IMR-90 (cell line): ENCODE data around the gene ARAP1. TPM values are rescaled to one million over a fixed set of nuclear protein-coding genes. Genes with fewer than 3 reads are reported as not detected.
A peak's percentile ranks its signal among the peaks of the same experiment; 100 is the strongest.

Source experiments
- ATAC-seq: fragments of 200-7000 bp; cut with Tn5 transposase; 2 replicates; pipeline ENCODE4 v1.9.1; 2020; ENCODE audit warnings: low read depth, mild to moderate bottlenecking, moderate library complexity
- BruUV-seq: library from RNA; stranded (reverse); fragments of 400-500 nt; replicated peaks from 2 replicates; lab custom pipeline; 2021; lab: Mats Ljungman, UMichigan
- CTCF ChIA-PET: fragments of 300-600 bp; formaldehyde crosslinking; extraction: SDS; loops from one replicate; lab custom pipeline; 2021; ENCODE audit warnings: antibody characterized with exemption; lab: Yijun Ruan, JAX
- POLR2A ChIA-PET: fragments of 300-600 bp; sonication (Branson Sonifier 250); formaldehyde crosslinking; loops from one replicate; lab custom pipeline; 2022; ENCODE audit warnings: antibody characterized with exemption; ENCODE audit not compliant: unreplicated experiment; lab: Charles Lee
- DNase-seq: peaks from one replicate; pipeline ENCODE4 v3.0.0; 2013
- H2AFZ ChIP-seq: replicated peaks from 2 replicates; pipeline ENCODE3; 2013; ENCODE audit warnings: low read length, mild to moderate bottlenecking; ENCODE audit not compliant: poor library complexity
- H2AK5ac ChIP-seq: 2 replicates; pipeline ENCODE4 v1.6.1; 2013; ENCODE audit warnings: low read depth, low read length, inconsistent platforms
- H2AK9ac ChIP-seq: replicated peaks from 2 replicates; pipeline ENCODE3; 2013; ENCODE audit warnings: mild to moderate bottlenecking, low read depth, low read length, moderate library complexity; ENCODE audit not compliant: poor library complexity
- H2BK120ac ChIP-seq: 2 replicates; pipeline ENCODE4 v1.6.1; 2013; ENCODE audit warnings: low read depth, low read length, inconsistent platforms
- H2BK15ac ChIP-seq: 3 replicates; pipeline ENCODE4 v1.6.1; 2013; ENCODE audit warnings: low read depth, low read length, inconsistent platforms
- H2BK20ac ChIP-seq: 2 replicates; pipeline ENCODE4 v1.6.1; 2013; ENCODE audit warnings: low read depth, mild to moderate bottlenecking, inconsistent platforms, low read length, moderate library complexity
- H2BK5ac ChIP-seq: 2 replicates; pipeline ENCODE4 v1.6.1; 2013; ENCODE audit warnings: mild to moderate bottlenecking, low read depth, low read length, inconsistent platforms; ENCODE audit not compliant: poor library complexity, severe bottlenecking
- H3K14ac ChIP-seq: replicated peaks from 2 replicates; pipeline ENCODE4 v1.6.1; 2013; ENCODE audit warnings: low read depth, low read length, inconsistent platforms
- H3K18ac ChIP-seq: 2 replicates; pipeline ENCODE4 v1.6.1; 2013; ENCODE audit warnings: low read depth, low read length, control low read depth
- H3K23ac ChIP-seq: 2 replicates; pipeline ENCODE4 v1.6.1; 2013; ENCODE audit warnings: low read depth, low read length, inconsistent platforms
- H3K27ac ChIP-seq: 2 replicates; pipeline ENCODE4 v1.5.1; 2013; ENCODE audit warnings: mild to moderate bottlenecking, control low read depth, low read length; ENCODE audit not compliant: insufficient read depth
- H3K27me3 ChIP-seq: 2 replicates; pipeline ENCODE4 v1.6.1; 2013; ENCODE audit warnings: low read length; ENCODE audit not compliant: control insufficient read depth, insufficient read depth
- H3K36me3 ChIP-seq: 2 replicates; pipeline ENCODE4 v1.6.1; 2013; ENCODE audit warnings: low read length, mixed read lengths; ENCODE audit not compliant: control insufficient read depth, insufficient read depth
- H3K4ac ChIP-seq: 2 replicates; pipeline ENCODE4 v1.6.1; 2013; ENCODE audit warnings: low read depth, low read length, inconsistent platforms
- H3K4me1 ChIP-seq: 2 replicates; pipeline ENCODE4 v1.6.1; 2013; ENCODE audit warnings: low read length, mixed read lengths; ENCODE audit not compliant: control insufficient read depth, insufficient read depth
- H3K4me2 ChIP-seq: 2 replicates; pipeline ENCODE4 v1.6.1; 2013; ENCODE audit warnings: low read depth, mild to moderate bottlenecking, control low read depth, low read length, moderate library complexity
- H3K4me3 ChIP-seq: 2 replicates; pipeline ENCODE4 v1.5.1; 2013; ENCODE audit warnings: low read depth, mild to moderate bottlenecking, control low read depth, low read length, moderate library complexity; ENCODE audit not compliant: insufficient read depth
- H3K56ac ChIP-seq: 2 replicates; pipeline ENCODE4 v1.6.1; 2013; ENCODE audit warnings: low read length, inconsistent platforms; ENCODE audit not compliant: insufficient read depth; ENCODE audit errors: extremely low read depth
- H3K79me1 ChIP-seq, 2 experiments: 2 replicates each; pipeline ENCODE4 v1.6.1; 2013; ENCODE audit warnings: low read length in 2 of 2, inconsistent platforms in 1 of 2, low read depth in 1 of 2
- H3K9ac ChIP-seq: 2 replicates; pipeline ENCODE4 v1.6.1; 2013; ENCODE audit warnings: low read depth, low read length, control low read depth
- H3K9me1 ChIP-seq: 2 replicates; pipeline ENCODE4 v1.6.1; 2013; ENCODE audit warnings: low read length, inconsistent platforms; ENCODE audit not compliant: insufficient read depth
- H3K9me3 ChIP-seq: 2 replicates; pipeline ENCODE4 v1.6.1; 2013; ENCODE audit warnings: low read length; ENCODE audit not compliant: control insufficient read depth, insufficient read depth
- H4K20me1 ChIP-seq: 2 replicates; pipeline ENCODE4 v1.6.1; 2013; ENCODE audit warnings: low read length, inconsistent platforms; ENCODE audit not compliant: insufficient read depth
- H4K5ac ChIP-seq: 2 replicates; pipeline ENCODE4 v1.6.1; 2013; ENCODE audit warnings: mild to moderate bottlenecking, low read depth, low read length, control low read depth
- H4K8ac ChIP-seq, 2 experiments: 2 replicates each; pipeline ENCODE4 v1.6.1; 2013; ENCODE audit warnings: low read depth in 2 of 2, low read length in 2 of 2, control low read depth in 1 of 2, inconsistent platforms in 1 of 2
- H4K91ac ChIP-seq: 2 replicates; pipeline ENCODE4 v1.6.1; 2013; ENCODE audit warnings: low read depth, low read length, inconsistent platforms; ENCODE audit not compliant: insufficient read depth
- CEBPB ChIP-seq: IDR thresholded peaks from 2 replicates; pipeline ENCODE4 v1.6.1; 2012; ENCODE audit warnings: low read depth, low read length, improper control_type of control experiment
- NFE2L2 ChIP-seq: fragments of 150-350 bp; IDR thresholded peaks from 2 replicates; pipeline ENCODE4 v1.6.1; 2016; ENCODE audit warnings: low read depth, mild to moderate bottlenecking, low read length
- POLR2A ChIP-seq: IDR thresholded peaks from 2 replicates; pipeline ENCODE4 v1.6.1; 2012; ENCODE audit warnings: mild to moderate bottlenecking, low read depth, low read length
- RCOR1 ChIP-seq: IDR thresholded peaks from 2 replicates; pipeline ENCODE4 v1.6.1; 2012; ENCODE audit warnings: mild to moderate bottlenecking, low read length, improper control_type of control experiment; ENCODE audit not compliant: insufficient replicate concordance
- RFX5 ChIP-seq: IDR thresholded peaks from 2 replicates; pipeline ENCODE4 v1.8.0; 2012; ENCODE audit warnings: low read depth, mild to moderate bottlenecking, low read length, moderate library complexity
- SMC3 ChIP-seq: fragments of 150-350 bp; IDR thresholded peaks from 2 replicates; pipeline ENCODE4 v1.6.1; 2016; ENCODE audit warnings: low read depth, mild to moderate bottlenecking, antibody characterized with exemption, low read length, moderate library complexity
- USF2 ChIP-seq: fragments of 150-350 bp; IDR thresholded peaks from 2 replicates; pipeline ENCODE4 v1.6.1; 2017; ENCODE audit warnings: mild to moderate bottlenecking, antibody characterized with exemption, low read length, low read depth
- WGBS, 2 experiments: methylation state at CpG; one replicate each; pipeline versions ENCODE4 v1.1.5 to v1.1.7; 2013; ENCODE audit warnings: missing lambda C conversion rate in 2 of 2; ENCODE audit not compliant: insufficient read length in 1 of 2; ENCODE audit errors: extremely low coverage in 2 of 2; 5-methylcytosine and 5-hydroxymethylcytosine counted together
- dilution Hi-C: fragments of 300-500 bp; cut with HindIII; formaldehyde crosslinking; loops from one replicate; pipeline ENCODE4 v1.14.3; 2018; ENCODE audit warnings: low sequenced_read_pairs; ENCODE audit not compliant: unreplicated experiment
- in situ Hi-C: fragments of 300-500 bp; cut with MboI; formaldehyde crosslinking; loops from 3 replicates; pipeline ENCODE4 v1.14.3; 2019; ENCODE audit warnings: low sequenced_read_pairs, inconsistent platforms, mixed read lengths
- intact Hi-C: fragments of 100-400 bp; cut with micrococcal nuclease; formaldehyde crosslinking; loops from 2 replicates; pipeline ENCODE4 v1.10.0; 2022
- polyA plus RNA-seq, 3 experiments: library from polyadenylated mRNA; depleted of rRNA; stranded (reverse); fragments of >200 nt; gene quantifications; 2 replicates each; pipeline ENCODE4 v1.2.3, GENCODE V29; 2012; ENCODE audit warnings: low replicate concordance in 1 of 3
- total RNA-seq: library from RNA; depleted of rRNA; stranded (reverse); fragments of >200 nt; gene quantifications from 2 replicates; pipeline ENCODE4 v1.2.3, GENCODE V29; 2012
- TF ChIP-seq, protein P1 (sequence below): fragments of 150-350 bp; IDR thresholded peaks from 2 replicates; pipeline ENCODE4 v1.6.1; 2016; ENCODE audit warnings: low read depth, mild to moderate bottlenecking, low read length, moderate library complexity, borderline replicate concordance
- TF ChIP-seq, protein P2 (sequence below): conservative IDR thresholded peaks from 2 replicates; pipeline ENCODE4 v1.5.1; 2012; ENCODE audit warnings: mild to moderate bottlenecking, low read depth, low read length, improper control_type of control experiment

ARAP1 gene
- total and polyA plus RNA-seq, 2 of the 4 experiments (the other 2 are of a cell fraction): 37.6 to 63.1 TPM

DNA sequence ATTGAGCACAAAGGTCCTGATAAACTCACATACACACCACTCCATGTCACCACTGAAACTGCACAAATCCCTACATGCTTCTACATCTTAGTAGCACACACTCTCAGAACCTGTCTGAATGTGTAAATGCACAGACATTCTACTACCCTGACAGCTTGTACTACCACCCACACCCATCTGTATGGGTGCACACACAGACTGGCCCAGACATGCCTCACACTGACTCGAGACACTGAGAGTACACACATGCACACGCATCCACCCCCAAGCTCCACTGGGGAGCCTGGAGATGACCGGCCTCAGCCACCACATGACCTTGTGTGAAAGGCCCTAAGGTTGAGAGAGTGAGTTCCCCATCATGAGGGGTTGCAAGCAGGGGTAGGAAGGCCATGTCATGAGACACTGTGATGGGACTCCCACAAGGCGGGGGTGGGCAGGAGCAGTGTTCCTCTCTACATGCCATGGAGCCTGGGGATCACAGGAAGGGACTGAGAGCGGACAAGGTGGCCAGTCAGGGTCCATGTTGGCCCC is 28.1 kb downstream of the ARAP1 start:
- Histone ChIP-seq H3K4me3 (no peak overlapping the region), H4K5ac (no peak overlapping the region), H3K79me1 (peaks cover 35 to 83% of the 10 kb centered on the region in 2 experiments), H3K23ac (no peak overlapping the region), H3K4ac (no peak overlapping the region), H2AK5ac (peak overlapping the region; percentile 83; the same call in 1 of the 2 replicates), H4K8ac (no peak overlapping the region), H4K91ac (no peak overlapping the region), H3K9me1 (peaks cover 19% of the 10 kb centered on the region), H3K18ac (no peak overlapping the region), H2AK9ac (peak overlapping the region; percentile 30), H4K20me1 (peaks cover 25% of the 10 kb centered on the region), H3K27me3 (no peaks in the 10 kb centered on the region), H3K9me3 (no peaks in the 10 kb centered on the region), H2BK20ac (no peak overlapping the region), H3K56ac (no peak overlapping the region), H3K4me1 (peaks cover 30% of the 10 kb centered on the region), H3K9ac (no peak overlapping the region), H2BK120ac (no peak overlapping the region), H3K4me2 (no peak overlapping the region), H3K14ac (no peak overlapping the region), H2AFZ (no peak overlapping the region), H3K36me3 (peaks cover 2% of the 10 kb centered on the region; the same call in 1 of the 2 replicates), H2BK15ac (no peak overlapping the region), H2BK5ac (no peak overlapping the region), H3K27ac (no peak overlapping the region)
- intact Hi-C loops (no loop called here), in situ Hi-C loops (loop anchor here (5.0 to 10.0 kb wide), 4 partner anchors 68 to 561 kb away; partner anchors contain the start of genes FCHSD2 and STARD10), dilution Hi-C loops (no loop called here)
- ATAC-seq: no peak
- CTCF ChIA-PET: no interaction called here
- POLR2A ChIA-PET: no interaction called here
- DNase-seq: no peak
- BruUV-seq: no TSS peak
- TF ChIP-seq RCOR1: no peak
- no peak for TF ChIP-seq USF2
- TF ChIP-seq NFE2L2: no peak
- TF ChIP-seq, protein P1, sequence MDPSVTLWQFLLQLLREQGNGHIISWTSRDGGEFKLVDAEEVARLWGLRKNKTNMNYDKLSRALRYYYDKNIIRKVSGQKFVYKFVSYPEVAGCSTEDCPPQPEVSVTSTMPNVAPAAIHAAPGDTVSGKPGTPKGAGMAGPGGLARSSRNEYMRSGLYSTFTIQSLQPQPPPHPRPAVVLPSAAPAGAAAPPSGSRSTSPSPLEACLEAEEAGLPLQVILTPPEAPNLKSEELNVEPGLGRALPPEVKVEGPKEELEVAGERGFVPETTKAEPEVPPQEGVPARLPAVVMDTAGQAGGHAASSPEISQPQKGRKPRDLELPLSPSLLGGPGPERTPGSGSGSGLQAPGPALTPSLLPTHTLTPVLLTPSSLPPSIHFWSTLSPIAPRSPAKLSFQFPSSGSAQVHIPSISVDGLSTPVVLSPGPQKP: no peak
- TF ChIP-seq CEBPB: no peak
- TF ChIP-seq, protein P2, sequence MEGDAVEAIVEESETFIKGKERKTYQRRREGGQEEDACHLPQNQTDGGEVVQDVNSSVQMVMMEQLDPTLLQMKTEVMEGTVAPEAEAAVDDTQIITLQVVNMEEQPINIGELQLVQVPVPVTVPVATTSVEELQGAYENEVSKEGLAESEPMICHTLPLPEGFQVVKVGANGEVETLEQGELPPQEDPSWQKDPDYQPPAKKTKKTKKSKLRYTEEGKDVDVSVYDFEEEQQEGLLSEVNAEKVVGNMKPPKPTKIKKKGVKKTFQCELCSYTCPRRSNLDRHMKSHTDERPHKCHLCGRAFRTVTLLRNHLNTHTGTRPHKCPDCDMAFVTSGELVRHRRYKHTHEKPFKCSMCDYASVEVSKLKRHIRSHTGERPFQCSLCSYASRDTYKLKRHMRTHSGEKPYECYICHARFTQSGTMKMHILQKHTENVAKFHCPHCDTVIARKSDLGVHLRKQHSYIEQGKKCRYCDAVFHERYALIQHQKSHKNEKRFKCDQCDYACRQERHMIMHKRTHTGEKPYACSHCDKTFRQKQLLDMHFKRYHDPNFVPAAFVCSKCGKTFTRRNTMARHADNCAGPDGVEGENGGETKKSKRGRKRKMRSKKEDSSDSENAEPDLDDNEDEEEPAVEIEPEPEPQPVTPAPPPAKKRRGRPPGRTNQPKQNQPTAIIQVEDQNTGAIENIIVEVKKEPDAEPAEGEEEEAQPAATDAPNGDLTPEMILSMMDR: no peak
- TF ChIP-seq SMC3: no peak
- TF ChIP-seq POLR2A: no peak
- TF ChIP-seq RFX5: no peak; the same call in 1 of the 2 replicates
- WGBS, 2 experiments: no CpG with 5 or more reads among the region's 5 CpGs
